Measurements from ENCODE around the gene SULT2A1.
"Not testable (repeated sequence)": the region's sequence is repeated elsewhere in the genome, so short reads cannot be mapped to it uniquely, and the experiment has no call there.

The SULT2A1 gene, protein sequence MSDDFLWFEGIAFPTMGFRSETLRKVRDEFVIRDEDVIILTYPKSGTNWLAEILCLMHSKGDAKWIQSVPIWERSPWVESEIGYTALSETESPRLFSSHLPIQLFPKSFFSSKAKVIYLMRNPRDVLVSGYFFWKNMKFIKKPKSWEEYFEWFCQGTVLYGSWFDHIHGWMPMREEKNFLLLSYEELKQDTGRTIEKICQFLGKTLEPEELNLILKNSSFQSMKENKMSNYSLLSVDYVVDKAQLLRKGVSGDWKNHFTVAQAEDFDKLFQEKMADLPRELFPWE

DNA sequence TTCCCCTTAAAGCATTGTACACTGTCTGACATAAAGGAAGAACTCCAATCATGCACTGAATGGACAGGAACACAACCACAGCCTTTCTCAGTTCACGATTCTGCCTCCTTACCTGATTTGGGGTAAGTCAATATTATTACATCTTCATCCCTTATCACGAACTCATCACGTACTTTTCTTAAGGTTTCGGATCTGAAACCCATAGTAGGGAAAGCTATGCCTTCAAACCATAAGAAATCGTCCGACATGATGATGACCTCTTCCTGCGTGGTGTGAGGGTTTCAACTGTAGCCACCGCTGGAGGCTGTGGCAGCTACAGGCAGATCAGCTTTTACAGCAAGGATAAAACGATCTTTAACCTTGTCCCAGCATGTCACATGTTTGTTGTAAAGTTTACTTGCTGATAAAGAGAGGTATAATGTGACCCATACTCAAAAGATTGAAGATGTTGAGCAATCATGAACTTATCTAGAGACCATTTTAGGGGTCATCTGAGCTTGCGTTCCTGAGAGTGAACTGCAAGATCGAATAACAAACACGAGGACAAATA is at the start of gene SULT2A1:
SULT2A1 (minus strand) TSS at position 306 of the 550 bp plus-strand sequence; CDS start at position 248, 58 bp downstream.
- no peak for DNase-seq

DNA sequence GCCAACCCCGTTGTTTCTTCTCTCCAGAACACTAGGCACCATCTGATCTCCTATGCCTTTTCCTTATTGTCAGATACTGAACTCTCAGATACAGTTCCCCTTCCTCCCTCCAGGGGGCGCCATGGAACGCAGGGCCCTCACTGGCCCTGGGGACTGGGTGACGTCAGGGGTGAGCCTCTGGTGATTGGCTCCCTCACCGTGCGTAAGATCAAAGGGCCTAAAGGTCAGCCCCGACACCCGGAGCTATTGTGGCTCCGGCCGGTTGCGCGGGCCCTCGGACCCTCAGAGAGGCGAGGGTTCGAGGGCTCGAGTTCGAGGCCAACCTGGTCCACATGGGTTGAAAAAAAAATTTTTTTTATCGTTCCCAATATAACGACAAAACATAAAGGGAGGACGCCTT is 42.5 kb upstream of the SULT2A1 start:
- not testable (repeated sequence) for DNase-seq

DNA sequence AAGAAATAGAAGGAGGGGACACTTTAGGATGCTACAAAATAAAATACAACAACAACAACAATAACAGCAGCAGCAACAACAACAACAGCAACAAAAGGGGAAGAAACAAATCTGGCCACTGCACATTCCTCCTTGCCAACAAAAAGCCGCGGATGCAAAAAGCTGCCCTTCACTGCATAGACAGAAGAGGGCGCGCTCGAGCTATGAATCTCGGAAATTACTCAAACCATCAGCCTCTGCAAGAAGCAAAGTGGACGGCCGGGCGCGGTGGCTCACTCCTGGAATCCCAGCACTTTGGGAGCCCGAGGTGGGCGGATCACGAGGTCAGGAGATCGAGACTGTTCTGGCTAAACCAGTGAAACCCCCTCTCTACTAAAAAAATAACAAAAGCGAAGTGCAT is 34.0 kb upstream of the SULT2A1 start:
- not testable (repeated sequence) for DNase-seq

DNA sequence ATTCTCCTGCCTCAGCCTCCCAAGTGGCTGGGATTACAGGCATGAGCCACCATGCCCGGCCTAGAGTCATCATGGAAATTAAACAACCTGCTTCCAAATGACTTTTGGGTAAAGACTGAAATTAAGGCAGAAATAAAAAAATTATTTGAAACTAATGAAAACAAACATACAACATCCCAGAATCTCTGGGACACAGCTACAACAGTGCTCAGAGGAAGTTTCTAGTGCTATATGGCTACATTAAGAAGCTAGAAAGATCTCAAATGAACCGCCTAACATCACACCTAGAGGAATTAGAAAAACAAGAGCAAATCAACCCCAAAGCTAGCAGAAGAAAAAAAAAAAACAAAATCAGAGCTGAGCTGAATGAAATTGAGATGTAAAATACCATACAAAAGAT is 24.1 kb upstream of the SULT2A1 start:
- DNase-seq, result not testable (repeated sequence)

DNA sequence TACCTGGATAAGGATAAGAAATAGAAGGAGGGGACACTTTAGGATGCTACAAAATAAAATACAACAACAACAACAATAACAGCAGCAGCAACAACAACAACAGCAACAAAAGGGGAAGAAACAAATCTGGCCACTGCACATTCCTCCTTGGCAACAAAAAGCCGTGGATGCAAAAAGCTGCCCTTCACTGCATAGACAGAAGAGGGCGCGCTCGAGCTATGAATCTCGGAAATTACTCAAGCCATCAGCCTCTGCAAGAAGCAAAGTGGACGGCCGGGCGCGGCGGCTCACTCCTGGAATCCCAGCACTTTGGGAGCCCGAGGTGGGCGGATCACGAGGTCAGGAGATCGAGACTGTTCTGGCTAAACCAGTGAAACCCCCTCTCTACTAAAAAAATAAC is 23.2 kb upstream of the SULT2A1 start:
- DNase-seq, result not testable (repeated sequence)

DNA sequence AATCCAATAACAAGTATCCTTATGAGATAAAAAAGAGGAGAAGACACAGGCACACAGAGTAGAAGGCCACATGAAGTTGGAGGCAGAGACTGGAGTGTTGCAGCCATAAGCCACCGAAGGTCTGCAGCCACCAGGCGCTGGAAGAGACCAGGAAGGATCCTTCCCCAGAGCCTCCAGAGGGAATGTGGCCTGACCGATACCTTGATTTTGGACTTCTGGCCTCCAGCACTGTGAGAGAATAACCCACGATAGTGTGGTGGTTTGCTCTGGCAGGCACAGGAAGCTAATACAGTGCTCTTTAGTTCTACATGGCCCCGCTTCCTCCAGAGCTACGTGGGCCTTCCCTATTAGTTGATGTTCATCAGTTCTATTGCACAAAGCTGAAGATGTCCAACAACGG is 15.3 kb upstream of the SULT2A1 start:
- no peak for DNase-seq

DNA sequence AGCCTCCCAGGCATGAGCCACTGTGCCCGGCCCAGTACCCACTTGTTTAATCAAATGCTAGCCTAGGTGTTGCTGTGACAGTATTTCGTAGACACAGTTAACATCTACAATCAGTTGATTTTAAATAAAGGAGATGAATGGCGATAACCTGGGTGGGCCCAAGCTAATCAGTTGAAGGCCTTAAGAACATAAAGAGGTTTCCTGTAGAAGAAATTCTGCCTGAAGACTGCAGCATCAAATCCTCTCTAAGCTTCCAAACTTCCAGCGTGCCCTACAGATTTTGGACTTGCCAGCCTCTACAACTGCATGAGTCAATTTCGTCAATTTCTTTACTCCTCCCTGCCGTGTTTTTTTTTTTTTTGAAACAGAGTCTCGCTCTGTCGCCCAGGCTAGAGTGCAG is 13.2 kb upstream of the SULT2A1 start:
- no peak for DNase-seq

DNA sequence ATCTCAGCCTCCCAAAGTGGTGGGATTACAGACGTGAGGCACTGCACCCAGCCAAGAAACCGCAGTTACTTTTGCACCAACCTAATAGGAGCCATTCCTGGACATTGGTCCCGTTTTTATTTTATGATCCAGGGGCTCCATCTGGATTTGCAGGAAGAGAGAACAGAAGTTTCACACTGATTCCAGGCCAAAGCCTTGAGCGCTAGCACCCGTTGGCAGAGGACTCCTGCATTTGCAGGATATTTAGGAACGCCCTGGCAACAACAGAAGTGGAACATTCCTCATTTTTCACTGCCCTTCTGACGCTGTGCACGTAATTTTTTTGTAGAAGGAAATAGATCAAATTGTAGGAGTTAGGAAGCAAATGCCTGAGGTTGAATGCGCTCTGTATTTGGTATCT is 11.7 kb upstream of the SULT2A1 start:
- DNase-seq, result no peak

DNA sequence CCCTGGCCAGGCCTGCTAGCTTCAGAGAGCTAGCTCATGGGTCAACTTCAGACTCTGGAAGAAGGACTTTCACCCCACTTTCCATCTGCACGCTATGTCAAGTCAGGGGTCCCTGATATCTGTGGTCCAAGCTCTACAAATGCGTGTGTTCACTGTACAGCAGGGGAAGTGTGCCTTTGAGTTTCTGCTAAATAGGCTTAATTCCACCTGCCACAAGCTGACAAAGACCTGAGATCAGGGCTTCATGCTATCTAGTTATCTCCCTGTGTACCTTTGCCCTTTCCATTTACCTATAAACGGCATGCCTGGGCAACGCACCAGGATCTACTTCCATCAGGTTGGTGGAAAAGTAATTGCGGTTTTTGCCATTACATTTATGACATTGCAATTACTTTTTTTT is 10.7 kb upstream of the SULT2A1 start:
- DNase-seq, result no peak

DNA sequence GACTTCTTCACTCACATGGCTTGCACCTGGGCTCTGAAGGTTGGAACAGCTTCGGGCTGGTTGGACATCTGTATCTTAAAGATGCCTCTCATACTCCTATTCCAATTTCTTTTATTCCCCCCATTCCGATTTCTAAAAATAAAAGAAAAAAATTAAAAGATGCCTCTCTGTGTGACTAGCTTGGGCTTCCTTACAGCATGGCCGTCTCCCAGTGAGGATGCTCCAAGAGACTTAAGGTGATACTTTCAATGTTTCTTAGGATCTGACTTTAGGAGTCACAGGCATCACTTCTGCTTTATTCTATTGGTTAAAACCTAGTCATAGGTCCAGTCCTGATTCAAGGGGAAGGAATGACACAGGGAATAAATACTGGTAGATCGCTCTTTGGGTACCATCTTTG is 9.9 kb upstream of the SULT2A1 start:
- DNase-seq, result no peak

DNA sequence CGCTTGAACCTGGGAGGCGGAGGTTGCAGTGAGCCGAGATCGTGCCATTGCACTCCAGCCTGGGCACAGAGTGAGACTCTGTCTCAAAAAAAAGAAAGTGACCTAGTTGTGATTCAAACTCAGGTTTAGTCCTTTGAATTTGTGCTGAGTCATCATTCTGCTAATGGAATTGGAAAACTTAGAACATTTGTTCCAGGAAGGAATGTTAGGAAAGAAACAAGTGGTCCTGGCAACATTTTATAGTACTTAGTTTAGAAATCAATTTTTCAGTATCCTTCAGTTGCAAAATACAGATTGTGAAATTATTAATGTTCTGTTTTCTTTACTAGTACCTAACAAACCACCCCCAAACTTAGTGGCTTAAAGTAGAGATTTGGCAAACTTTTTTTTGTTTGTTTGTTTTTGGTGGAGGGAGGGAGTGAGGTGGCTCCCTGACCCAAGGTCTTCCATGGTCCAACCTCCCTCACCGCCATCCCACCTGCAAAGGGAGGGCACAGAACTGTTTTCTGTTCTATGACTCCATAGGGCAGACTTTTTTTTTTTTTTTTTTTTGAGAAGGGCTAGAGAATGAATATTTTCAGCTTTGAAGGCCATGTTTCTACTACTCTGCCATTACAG is 9.2 kb upstream of the SULT2A1 start:
- no peak for DNase-seq

DNA sequence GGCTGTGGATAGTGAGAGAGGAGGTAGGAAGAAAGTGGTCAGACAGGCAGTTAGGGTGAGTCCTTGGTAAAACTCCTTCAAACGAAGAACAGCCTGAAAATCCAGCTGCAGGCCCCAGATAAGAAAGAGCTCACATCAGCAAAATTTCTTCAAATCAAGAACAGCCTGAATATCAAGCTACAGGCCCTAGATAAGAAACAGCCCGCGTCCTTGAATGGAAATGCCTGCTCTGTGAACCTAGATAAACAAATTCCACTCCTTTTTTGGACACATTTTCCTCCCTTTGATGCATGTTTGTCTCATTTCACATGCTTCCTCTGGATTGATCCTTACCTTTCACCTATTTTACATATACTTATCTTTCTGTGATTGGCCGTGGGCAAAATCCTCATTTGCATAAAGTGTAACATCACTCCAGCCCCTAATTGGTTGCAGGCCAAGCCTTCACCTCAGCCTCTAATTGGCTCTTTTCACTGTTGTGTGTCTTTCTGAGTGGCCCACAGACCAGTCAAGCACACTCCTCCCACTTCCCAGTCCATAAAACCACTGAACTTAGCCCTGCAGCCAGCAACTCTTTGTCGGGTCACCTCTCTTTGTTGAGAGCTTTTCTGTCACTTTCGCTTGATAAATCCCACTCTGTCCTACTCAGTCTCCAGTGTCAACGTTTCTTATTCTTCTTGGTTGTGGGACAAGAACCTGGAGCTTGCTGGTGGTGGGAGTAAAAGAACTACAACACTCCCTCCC is 6.0 kb upstream of the SULT2A1 start:
- DNase-seq, result no peak

DNA sequence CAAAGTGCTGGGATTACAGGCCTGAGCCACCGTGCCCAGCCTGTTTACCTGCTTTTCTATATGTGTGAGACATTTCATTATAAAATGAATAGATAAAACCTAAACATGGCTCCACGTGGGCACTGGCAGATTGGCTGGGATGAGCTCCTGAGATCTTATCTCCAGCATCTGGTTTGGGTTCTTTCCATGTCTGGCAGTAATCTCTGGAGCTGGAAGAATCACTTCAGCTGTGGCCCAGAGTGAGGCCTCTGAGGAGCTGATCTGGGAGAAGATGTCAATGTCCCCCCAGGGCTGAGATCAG is 5.5 kb upstream of the SULT2A1 start:
- no peak for DNase-seq

DNA sequence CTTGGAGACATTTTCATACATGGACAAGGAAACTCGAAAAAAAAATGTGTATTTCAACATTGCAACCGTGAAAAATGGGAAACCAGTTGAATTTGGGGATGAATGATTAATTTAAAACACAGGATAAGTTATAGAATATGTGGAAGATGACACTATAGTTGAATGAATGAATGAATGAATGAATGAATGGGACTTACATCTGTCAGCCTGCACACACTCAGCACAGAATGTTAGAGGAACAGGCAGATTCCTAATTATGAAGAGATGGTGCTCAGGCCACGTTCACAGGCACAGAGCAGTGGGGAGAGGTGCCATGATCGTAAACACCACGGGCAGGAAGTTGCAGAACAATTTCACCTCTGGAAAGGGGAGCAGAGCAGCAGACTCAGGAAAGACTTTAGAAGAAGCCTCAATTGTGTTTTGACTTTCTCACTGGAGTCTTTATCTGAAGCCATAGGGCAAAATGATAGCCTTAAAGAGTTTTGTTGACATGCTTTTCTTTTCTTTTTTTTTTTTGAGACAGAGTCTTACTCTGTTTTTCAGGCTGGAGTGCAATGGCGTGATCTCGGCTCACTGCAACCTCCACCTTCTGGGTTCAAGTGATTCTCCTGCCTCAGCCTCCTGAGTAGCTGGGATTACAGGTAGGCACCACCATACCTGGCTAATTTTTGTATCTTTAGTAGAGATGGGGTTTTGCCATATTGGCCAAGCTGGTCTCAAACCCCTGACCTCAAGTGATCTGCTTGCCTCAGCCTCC is 4.9 kb upstream of the SULT2A1 start:
- no peak for DNase-seq

DNA sequence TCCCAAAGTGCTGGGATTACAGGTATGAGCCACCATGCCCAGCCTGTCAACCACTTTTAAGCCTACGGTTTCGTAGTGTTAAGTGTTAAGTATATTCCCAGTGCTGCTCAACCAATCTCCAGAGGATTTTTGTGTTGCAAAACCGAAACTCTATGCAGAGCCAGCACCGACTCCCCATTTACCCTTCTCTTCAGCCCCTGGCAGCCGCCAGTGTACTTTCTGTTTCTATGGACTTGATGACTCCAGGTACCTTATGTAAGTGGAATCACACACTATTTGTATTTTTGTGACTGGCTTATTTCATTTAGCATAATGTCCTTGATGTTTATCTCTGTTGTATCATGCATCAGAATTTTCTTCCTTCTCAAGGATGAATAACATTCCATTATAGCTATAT is 1.1 kb downstream of the SULT2A1 start:
- DNase-seq, result no peak

DNA sequence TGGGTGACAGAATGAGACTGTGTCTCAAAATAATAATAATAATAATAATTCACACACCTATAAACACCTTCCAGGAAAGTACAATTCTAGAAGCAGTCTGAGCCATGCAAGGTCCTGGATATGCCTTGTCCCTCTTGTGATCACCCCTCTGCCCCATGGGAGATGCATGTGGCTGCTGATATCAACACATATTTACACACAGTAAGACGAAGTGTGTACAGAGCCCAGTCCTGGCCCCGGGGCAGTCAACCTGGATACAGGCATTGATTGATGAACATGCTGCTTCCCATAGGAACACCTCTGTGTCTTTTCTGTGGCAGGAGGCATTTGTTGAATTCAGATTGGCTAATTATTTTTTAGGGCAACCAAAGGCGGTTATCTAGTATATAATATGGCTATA is 3.2 kb downstream of the SULT2A1 start:
- DNase-seq, result no peak

DNA sequence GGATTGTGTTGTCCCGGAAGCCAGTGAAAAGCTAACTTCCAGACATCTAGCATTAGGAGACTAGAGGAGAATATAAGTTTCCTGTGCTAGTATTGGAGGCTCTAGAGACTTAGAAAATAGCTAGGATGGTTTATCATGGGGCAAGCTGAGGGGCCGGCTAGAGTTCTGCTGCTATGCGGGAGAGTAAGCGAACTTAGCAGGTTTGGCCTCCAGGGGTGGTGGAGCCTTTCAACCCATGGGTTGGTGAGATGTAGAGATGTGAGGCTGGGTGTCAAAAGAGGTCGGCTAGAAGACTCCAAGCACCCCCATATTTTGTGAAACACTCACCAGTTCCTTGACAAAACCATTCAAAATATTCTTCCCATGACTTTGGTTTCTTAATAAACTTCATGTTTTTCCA is 4.4 kb downstream of the SULT2A1 start:
- no peak for DNase-seq

DNA sequence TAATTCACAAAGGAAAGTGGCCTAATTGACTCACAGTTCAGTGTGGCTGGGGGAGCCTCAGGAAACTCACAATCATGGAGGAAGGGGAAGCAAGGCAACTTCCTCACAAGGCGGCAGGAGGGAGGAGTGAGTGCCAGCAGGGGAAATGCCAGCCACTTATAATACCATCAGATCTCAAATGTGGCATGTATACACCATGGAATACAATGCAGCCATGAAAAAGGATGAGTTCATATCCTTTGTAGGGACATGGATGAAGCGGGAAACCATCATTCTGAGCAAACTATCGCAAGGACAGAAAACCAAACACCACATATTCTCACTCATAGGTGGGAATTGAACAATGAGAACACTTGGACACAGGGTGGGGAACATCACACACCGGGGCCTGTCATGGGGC is 6.7 kb downstream of the SULT2A1 start:
- not testable (repeated sequence) for DNase-seq

DNA sequence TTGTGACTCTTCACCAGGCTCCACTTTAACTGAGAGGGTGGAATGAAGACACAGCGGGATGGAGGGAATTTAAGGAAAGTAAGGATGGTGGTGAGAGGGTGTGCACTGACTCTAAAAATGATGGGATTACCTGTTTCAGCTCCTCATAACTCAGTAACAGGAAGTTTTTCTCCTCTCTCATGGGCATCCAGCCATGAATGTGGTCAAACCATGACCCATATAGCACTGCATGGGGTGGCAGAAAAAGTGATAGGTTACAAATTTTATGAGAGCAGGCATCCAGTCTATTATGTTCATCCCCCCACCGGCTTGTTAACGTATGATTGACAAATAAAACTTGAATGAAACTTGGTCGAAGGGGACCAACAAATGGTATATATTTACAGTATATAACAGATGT is 7.2 kb downstream of the SULT2A1 start:
- DNase-seq, result no peak

DNA sequence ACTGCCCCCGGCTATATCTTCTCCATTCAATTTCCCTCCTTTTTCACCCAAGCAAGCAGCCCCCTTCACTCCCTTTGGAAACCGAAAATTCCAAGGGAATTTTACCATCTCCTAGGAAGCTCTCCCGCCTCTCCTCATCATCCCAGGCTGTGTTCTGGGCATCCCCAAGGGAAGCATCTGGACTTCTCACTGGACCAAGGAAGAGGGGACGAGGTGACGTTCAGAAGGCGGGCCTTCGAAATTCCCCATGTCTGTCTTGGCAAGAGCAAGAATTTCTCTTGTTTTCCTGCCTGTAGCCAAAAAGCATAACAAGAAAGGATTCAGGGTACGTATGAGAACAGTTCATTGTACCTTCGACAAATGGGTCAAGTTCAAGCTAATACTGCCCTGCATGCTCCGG is 20.9 kb downstream of the SULT2A1 start:
- DNase-seq, result no peak

DNA sequence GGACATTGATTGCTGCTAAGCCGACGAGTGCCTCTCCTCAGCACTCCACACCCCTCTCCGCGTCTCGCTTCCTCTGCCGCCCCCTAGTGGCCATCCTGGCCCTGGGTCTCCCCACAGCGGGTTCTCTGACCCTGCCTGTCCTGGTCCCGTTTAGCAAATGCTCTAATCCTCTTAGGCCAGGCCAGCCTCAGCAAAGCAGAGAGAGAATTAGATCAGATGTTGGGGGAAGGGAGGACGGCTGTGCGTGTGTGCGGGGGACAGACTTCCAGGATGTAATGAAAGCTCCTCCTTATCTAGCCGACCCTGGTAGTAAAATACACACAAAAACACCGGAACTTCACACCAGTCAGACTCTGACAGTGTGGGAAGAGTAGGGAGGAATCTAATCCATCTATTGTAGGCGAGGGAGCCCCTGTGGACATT is 22.6 kb downstream of the SULT2A1 start:
- peak; percentile 63 for DNase-seq

DNA sequence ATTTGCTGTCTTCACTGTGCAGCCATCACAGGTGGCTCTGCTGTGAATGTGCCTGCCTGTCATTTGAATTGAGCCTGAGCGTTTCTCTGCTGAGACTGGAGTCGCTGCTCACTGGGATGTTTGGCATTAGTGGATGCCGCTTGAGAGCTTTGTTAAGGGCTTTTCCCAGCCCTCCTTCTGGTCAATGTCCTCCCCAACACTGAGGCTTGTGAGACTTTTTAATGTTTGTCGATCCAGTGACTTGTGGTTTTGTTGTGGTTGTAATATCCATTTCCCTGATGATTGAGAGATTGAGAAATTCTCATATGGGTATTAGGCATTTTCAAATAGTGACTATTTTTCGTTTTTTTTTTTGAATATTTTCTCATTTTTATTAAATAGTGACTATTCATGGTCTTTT is 24.5 kb downstream of the SULT2A1 start:
- no peak for DNase-seq

DNA sequence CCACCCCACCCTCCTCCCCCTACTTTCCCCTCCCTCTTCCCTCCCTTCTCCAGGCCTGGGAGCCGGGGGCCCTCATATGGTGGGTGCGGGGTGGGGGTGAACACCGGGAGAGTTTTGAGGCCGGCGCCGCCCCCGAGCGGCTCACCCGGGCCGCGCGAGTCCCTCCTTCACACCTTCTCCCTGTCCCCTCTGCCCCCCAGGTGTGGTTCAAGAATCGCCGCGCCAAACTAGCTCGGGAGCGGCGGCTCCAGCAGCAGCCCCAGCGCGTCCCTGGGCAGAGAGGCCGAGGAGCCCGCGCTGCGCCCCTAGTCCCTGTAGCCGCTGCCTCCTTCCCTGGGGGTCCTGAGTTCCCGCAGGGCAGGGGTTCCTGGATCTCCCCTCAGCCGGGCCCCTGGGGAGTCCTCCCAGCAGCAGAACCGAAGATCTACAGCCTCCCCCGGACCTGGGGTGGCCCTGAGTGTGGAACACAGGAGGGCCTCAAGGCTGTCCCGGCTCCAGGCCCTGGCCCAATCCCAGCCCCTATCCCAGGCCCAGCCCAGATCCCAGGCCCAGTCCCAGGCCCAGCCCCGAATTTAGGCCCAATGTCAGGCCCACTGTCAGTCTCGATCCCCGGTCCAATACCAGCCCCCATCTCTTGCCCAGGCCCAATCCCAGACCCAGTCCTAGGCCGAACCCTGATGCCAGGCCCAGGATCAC is 25.4 kb downstream of the SULT2A1 start:
- DNase-seq, result no peak
